HG03135 (cell line): ENCODE measurements around the gene TIGD4.

ENCODE experiments used
- ATAC-seq: cut with Tn5 transposase; IDR thresholded peaks from one replicate; pipeline ENCODE4 v1.9.1; 2021; ENCODE audit warnings: mild to moderate bottlenecking, moderate library complexity; ENCODE audit not compliant: unreplicated experiment

The TIGD4 gene

DNA sequence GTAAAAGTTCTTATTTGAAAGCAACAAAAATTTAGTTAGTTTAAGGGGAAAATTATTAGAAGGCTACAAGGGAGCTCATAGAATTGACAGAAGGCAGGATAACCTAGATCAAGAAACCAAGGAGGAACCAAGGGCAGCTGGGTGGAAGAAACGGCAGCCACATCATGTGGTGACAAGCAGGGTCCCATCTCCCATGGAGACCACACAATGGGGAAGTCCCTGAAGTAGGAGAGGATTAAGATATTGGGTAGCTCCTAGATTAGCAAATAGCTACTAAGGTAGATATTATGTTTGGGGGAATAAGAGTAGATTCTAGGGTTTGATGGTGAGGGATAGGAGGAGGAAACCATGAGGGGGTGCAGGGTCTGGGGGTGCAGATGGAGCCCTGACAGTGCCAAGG, 51.7 kb downstream of the TIGD4 start:
- no peak for ATAC-seq

DNA sequence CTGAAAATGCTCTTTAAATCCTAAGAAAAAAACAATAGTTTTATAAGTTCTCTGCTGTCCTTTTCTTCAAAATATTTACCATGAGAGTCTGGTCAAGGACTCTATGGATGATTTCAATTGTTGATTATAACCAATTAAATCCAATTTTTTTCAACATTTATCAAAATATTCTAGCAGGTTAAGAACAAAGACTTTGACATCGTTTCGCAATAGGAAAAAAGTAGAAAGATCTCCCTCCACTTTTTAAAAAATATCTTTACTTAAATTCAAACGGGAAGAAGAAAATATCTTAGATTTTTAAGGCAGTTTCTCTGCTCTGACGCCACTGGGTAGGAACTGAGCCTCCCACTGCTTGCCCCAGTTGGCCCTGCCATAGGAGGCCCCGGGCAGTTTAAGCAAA, 55.0 kb downstream of the TIGD4 start:
- ATAC-seq: no peak

DNA sequence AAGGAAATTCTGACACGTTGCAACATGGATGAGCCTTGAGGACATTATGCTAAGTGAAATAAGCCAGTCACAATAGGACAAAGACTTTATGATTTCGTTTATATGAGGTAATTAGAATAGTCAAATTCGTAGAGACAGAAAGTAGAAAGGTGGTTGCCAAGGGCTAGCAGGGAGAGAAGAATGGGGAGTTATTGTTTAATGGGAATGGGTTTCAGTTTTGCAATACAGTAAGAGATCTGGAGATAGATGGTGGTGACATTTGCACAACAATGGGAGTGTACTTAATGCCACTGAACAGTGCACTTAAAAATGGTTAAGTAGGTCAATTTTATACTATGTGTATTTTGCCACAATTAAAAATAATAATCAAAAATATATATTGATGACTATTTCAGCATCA, 56.3 kb downstream of the TIGD4 start:
- ATAC-seq: no peak

DNA sequence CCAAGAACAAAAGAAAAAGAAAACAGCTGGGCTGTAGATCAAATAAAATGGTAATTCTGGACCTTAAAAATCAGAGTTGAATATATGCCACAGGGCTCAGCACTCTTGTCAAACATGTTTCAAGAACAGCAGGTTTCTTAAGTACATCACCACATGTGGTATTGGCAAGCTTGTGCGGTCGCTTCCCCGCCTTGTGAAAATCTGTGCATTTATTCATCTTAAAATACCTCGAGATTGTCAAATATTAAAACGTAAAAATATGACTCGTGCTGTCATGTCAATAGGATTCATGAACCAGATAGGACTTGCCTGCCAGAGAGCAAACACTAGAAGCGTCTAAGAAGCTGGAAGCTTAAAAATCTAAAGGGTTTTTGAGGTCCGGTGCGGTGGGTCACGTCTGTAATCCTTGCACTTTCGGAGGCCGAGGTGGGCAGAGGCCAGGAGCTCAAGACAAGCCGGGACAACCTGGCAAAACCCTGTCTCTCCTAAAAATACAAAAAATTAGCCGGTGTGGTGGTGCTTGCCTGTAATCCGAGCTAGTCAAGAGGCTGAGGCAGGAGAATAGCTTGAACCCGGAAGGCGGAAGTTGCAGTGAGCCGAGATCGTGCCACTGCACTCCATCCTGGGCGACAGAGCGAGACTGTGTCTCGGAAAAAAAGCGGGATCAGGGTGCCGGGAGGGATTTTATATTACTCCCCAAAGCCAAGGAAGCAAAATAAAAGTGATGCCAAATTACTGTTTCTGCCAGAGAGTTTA, 59.6 kb downstream of the TIGD4 start:
- ATAC-seq: no peak
